AG09319 (cell line): ENCODE measurements around the gene MAML3.
A peak's percentile ranks its signal among the peaks of the same experiment; 100 is the strongest.

ENCODE experiments used
- DNase-seq: peaks from one replicate; pipeline ENCODE4 v3.0.0-alpha.2; 2010; ENCODE audit warnings: low read depth; ENCODE audit errors: extremely low read depth
- TF ChIP-seq, protein P1 (sequence below): IDR thresholded peaks from 2 replicates; pipeline ENCODE4 v1.5.1; 2011; ENCODE audit warnings: low read depth, mild to moderate bottlenecking, inconsistent platforms, low read length, moderate library complexity

Gene MAML3

DNA sequence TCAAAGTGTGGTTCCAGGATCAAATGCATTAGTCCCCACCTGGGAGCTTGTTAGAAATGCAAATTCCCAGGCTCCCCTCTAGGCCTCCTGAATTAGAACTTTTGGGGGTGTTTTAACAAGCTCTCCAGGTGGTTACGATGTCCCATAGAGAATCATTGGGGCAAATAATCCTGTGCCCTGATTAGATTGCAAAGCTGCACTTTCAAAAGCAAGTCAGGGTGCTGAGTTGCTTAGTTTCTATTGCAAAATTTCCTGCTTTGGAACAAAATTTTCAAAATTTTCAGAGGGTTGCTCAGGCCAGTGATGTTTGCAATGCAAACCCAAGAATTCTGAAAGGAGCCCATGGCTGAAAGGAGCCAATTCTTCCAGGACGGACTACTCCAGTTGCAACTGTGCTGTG lies 417.3 kb downstream of the MAML3 start:
- TF ChIP-seq, protein P1, sequence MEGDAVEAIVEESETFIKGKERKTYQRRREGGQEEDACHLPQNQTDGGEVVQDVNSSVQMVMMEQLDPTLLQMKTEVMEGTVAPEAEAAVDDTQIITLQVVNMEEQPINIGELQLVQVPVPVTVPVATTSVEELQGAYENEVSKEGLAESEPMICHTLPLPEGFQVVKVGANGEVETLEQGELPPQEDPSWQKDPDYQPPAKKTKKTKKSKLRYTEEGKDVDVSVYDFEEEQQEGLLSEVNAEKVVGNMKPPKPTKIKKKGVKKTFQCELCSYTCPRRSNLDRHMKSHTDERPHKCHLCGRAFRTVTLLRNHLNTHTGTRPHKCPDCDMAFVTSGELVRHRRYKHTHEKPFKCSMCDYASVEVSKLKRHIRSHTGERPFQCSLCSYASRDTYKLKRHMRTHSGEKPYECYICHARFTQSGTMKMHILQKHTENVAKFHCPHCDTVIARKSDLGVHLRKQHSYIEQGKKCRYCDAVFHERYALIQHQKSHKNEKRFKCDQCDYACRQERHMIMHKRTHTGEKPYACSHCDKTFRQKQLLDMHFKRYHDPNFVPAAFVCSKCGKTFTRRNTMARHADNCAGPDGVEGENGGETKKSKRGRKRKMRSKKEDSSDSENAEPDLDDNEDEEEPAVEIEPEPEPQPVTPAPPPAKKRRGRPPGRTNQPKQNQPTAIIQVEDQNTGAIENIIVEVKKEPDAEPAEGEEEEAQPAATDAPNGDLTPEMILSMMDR, result no peak
- no peak for DNase-seq

GRCh38 chr4:139736274-139736660 lies 417.7 kb downstream of the MAML3 start:
- TF ChIP-seq, protein P1, result no peak

GRCh38 chr4:139735381-139736273 lies 418.4 kb downstream of the MAML3 start:
- TF ChIP-seq, protein P1, result no peak
- DNase-seq, result no peak

More at GRCh38 chr4:139736274-139736660, 417.7 kb downstream of the MAML3 start:
- DNase-seq, result no peak

DNA sequence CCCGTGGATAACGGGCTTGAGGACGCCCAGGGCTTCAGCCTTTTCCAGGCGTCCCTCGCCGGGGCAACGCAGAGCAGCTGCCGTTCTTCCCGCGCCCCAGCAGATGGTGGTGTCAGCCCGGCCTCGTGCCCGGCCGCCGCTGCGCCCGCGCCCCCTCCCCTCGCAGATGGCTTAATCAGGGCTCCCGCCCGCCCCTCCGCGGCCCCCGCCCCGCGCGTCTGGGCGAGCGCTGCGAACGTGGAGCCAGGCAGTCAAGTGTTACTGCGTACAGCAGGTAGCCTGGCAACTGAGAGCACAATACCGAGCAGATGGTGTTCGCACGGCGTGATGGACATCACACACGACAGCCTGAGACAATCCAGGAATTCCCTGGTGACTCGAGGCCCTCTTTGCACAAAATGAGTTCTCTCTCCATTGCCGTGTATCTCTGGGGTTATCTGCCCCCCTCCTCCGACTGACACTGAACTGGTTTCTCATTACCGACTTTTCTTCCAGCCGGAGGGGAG lies 419.1 kb downstream of the MAML3 start:
- DNase-seq, result peak; percentile 50
- TF ChIP-seq, protein P1, result peak; percentile 62

- TF ChIP-seq, protein P1, result no peak
- peak; percentile 52 for DNase-seq
These were observed 419.6 kb downstream of the MAML3 start for GRCh38 chr4:139734201-139734874.

DNA sequence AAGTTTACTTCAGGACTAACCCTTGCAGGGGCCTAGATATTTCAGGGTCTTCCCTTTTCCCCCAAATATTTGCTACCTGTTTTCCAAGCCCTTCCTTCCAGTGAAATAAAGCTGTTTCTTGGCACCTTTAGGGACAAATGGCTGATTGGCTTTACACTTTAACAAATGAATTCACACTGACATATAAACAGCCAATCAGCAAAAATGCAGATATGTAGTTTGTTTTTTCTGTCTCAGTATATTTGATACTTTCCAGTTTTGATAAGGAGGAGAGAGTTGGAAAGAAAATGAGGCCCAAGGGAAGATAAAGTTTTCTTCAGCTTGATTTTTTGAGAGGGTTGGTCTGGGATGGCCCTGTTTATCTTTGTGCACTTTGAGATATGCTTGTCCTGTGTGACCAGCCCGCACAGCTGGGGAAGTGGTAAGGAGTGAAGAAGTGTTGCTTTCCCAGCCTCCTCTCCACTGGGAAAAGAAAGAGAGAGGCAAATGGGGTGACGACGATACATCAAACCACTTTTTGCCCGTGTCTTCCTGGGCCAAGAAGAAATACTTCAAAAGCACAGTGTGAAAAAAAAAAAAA lies 420.9 kb downstream of the MAML3 start:
- DNase-seq, result no peak
- TF ChIP-seq, protein P1, result no peak
